Sigmoid colon (tissue), 7 donors: ENCODE data around the gene SPRED3. TPM values are rescaled to one million over a fixed set of nuclear protein-coding genes. Genes with fewer than 3 reads are reported as not detected.

Experiments
- DNase-seq: peaks from one replicate; pipeline ENCODE4 v3.0.0-alpha.2; 2019
- H3K27ac ChIP-seq, 4 donors: fragments of 200-600 bp; sonication (generic); one replicate each; pipeline ENCODE4 v1.5.1; 2016 to 2019; ENCODE audit warnings: mild to moderate bottlenecking in 1 of 4
- H3K27me3 ChIP-seq, 3 donors: fragments of 200-600 bp; sonication (generic); one replicate each; pipeline ENCODE4 v1.5.1; 2019; ENCODE audit warnings: mild to moderate bottlenecking in 1 of 3
- H3K36me3 ChIP-seq, 4 donors: fragments of 200-600 bp; sonication (generic); one replicate each; pipeline ENCODE4 v1.5.1; 2016 to 2019
- H3K4me1 ChIP-seq, 4 donors: fragments of 200-600 bp; sonication (generic); one replicate each; pipeline ENCODE4 v1.5.1; 2017 to 2019
- H3K4me3 ChIP-seq, 4 donors: fragments of 200-600 bp; sonication (generic); one replicate each; pipeline ENCODE4 v1.5.1; 2017 to 2019; ENCODE audit warnings: mild to moderate bottlenecking in 2 of 4, moderate library complexity in 1 of 4
- H3K9me3 ChIP-seq, 4 donors: fragments of 200-600 bp in 3 of 4; sonication (generic) in 3 of 4; one replicate each; pipeline versions ENCODE4 v1.5.1 to v1.6.1; 2013 to 2019
- CTCF ChIP-seq, 4 experiments: fragments of 450-650 bp in 3 of 4; fragments of 200-600 bp in 1 of 4; IDR thresholded peaks; one replicate each; pipeline ENCODE4 v1.5.1; 2016 to 2019; ENCODE audit warnings: antibody characterized with exemption in 4 of 4, mild to moderate bottlenecking in 3 of 4, moderate library complexity in 2 of 4
- EP300 ChIP-seq, 4 donors: sonication (generic); formaldehyde crosslinking; IDR thresholded peaks; one replicate each; pipeline ENCODE4 v1.6.1; 2017; ENCODE audit warnings: antibody characterized with exemption in 4 of 4
- POLR2A ChIP-seq, 2 donors: fragments of 450-650 bp; IDR thresholded peaks; one replicate each; pipeline ENCODE4 v1.6.1; 2016; ENCODE audit warnings: antibody characterized with exemption in 2 of 2, mild to moderate bottlenecking in 2 of 2, moderate library complexity in 2 of 2
- POLR2AphosphoS5 ChIP-seq, 4 donors: sonication (generic); formaldehyde crosslinking; IDR thresholded peaks; one replicate each; pipeline ENCODE4 v1.6.1; 2017; ENCODE audit warnings: antibody characterized with exemption in 4 of 4
- WGBS, 2 donors: extraction: QIAGEN DNeasy Blood & Tissue Kit; methylation state at CpG; one replicate each; pipeline ENCODE4 v1.1.7; 2013; 5-methylcytosine and 5-hydroxymethylcytosine counted together
- intact Hi-C: fragments of 100-400 bp; cut with DNase I; formaldehyde crosslinking; loops from one replicate; pipeline ENCODE4 v1.15.1; 2023
- polyA plus RNA-seq, 3 donors: library from polyadenylated mRNA; stranded (reverse); fragments of 200-250 nt; gene quantifications; one replicate each; pipeline ENCODE4 v1.2.3, GENCODE V29; 2013
- total RNA-seq, 4 donors: library from RNA; depleted of rRNA; stranded (reverse); fragments of >200 nt; gene quantifications; one replicate each; pipeline ENCODE4 v1.1.0, GENCODE V29; 2016
- donor health status: healthy with polysubstance abuse.
- donor health status: Bipolar disorder and iron deficiency.
- donor health status: healthy.

SPRED3 gene
- total and polyA plus RNA-seq, 7 donors: under 0.01 to 1.5 (median 0.36) TPM; not detected in 2

DNA sequence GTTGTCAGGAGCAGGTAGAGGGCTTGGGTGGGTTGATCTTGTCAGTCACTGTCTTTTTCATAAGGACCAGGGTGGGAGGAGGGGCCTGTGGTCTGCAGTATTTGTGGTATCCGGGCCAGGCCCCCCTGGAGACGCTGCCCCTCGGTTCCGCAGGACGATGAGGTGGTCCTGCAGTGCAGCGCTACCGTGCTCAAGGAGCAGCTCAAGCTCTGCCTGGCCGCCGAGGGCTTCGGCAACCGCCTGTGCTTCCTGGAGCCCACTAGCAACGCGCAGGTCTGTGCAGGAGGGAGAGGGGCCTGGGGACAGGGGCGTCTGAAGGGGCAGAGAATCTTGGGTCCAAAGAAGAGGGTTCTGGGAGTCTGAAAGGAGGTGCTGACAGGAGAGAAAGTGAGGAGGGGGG, 52.1 kb downstream of the SPRED3 start:
- intact Hi-C loops: no loop called here
- Histone ChIP-seq H3K27me3 (peaks cover 0 to 35% (median 24%) of the 10 kb centered on the region in 3 donors), H3K4me3 (no peak overlapping the region), H3K9me3 (no peaks in the 10 kb centered on the region), H3K36me3 (no peaks in the 10 kb centered on the region), H3K27ac (no peak overlapping the region), H3K4me1 (no peaks in the 10 kb centered on the region)
- WGBS, 2 donors: 81 to 84% methylated on average over 14 of the region's 14 CpGs
- no peak for DNase-seq
- TF ChIP-seq POLR2A (IDR thresholded peaks at IDR 0.05) (no peak), EP300 (IDR thresholded peaks at IDR 0.05) (no peak), POLR2AphosphoS5 (IDR thresholded peaks at IDR 0.05) (no peak), CTCF (IDR thresholded peaks at IDR 0.05) (no peak)

DNA sequence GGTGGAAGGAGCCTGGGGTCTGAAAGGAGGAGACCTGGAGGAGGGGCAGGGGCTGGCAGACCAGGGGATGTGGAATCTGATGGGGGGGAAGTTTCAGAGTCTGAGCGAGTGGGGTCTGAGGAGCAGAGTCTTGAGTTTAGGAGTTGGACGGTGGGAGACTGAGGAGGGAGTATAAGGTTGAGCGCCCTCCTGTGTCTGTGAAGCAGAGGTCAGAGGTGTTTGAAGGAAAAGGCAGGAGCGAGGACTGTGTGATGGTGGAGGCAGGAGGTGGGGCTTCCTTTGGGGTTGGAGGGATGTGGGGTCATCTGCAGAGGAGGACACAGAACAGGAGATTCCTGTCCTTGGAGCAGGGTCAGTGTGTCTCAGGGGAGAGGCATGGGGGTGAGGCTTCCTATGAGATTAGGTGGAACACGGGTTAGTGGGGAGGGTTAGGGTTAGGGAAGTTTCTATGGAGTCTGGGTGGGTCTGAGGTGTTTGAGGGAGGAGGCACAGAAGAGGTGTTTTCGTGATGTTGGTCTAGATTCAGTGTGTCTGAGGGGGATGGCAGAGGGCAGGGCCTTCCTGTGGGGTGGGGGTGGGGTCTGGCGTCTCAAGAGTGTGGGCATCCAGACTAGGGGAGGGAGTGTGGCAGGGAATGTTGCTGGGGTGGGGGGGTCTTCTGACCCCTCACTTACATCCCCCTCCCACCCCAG, 53.3 kb downstream of the SPRED3 start:
- Histone ChIP-seq H3K4me1 (no peaks in the 10 kb centered on the region), H3K9me3 (no peaks in the 10 kb centered on the region), H3K4me3 (no peak overlapping the region), H3K36me3 (no peaks in the 10 kb centered on the region), H3K27me3 (peaks cover 0 to 26% (median 16%) of the 10 kb centered on the region in 3 donors), H3K27ac (no peak overlapping the region)
- no peak for TF ChIP-seq POLR2A (IDR thresholded peaks at IDR 0.05)
- TF ChIP-seq CTCF (IDR thresholded peaks at IDR 0.05): no peak
- TF ChIP-seq EP300 (IDR thresholded peaks at IDR 0.05): no peak
- no peak for TF ChIP-seq POLR2AphosphoS5 (IDR thresholded peaks at IDR 0.05)
- DNase-seq: no peak
- 31 to 46% methylated on average over 7 of the region's 7 CpGs for WGBS, 2 donors
- intact Hi-C loops: no loop called here

GRCh38 chr19:38442736-38443135, 54.2 kb downstream of the SPRED3 start:
- intact Hi-C loops: no loop called here

DNA sequence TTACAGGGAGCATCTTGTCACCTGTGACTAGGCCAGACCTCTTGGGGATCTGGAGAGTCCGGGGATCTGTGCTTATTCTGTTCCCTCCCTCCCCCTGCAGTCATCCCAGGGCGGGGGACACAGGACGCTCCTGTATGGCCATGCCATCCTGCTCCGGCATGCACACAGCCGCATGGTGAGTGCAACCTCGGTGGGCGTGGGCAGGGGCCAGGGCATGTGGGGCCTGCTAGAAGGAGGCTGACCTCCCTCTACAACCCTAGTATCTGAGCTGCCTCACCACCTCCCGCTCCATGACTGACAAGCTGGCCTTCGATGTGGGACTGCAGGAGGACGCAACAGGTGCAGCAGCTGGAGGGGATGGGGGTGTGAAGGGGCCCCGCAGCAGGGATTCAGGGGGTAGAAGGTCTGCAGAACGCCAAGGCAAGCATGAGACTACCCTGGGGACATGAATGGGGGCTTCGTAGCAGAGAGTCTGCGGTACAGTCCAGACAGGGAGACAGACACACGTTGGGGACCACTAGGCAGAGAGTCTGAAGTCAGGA, 55.0 kb downstream of the SPRED3 start:
- Histone ChIP-seq H3K9me3 (no peaks in the 10 kb centered on the region), H3K4me1 (no peaks in the 10 kb centered on the region), H3K27ac (no peak overlapping the region), H3K36me3 (no peaks in the 10 kb centered on the region), H3K4me3 (no peak overlapping the region), H3K27me3 (peaks cover 0 to 21% (median 16%) of the 10 kb centered on the region in 3 donors)
- no peak for DNase-seq
- TF ChIP-seq POLR2AphosphoS5 (IDR thresholded peaks at IDR 0.05) (no peak), EP300 (IDR thresholded peaks at IDR 0.05) (no peak), POLR2A (IDR thresholded peaks at IDR 0.05) (no peak), CTCF (IDR thresholded peaks at IDR 0.05) (no peak)
- intact Hi-C loops: no loop called here
- 81 to 87% methylated on average over 15 of the region's 15 CpGs for WGBS, 2 donors

More at GRCh38 chr19:38442736-38443135, 54.2 kb downstream of the SPRED3 start:
- no peaks in the 10 kb centered on the region for H3K36me3 ChIP-seq
- no peak for TF ChIP-seq POLR2AphosphoS5 (IDR thresholded peaks at IDR 0.05)
- TF ChIP-seq POLR2A (IDR thresholded peaks at IDR 0.05): no peak
- TF ChIP-seq EP300 (IDR thresholded peaks at IDR 0.05): no peak
- no peak for TF ChIP-seq CTCF (IDR thresholded peaks at IDR 0.05)
- H3K27me3 ChIP-seq: peaks cover 0 to 21% (median 16%) of the 10 kb centered on the region in 3 donors
- H3K4me1 ChIP-seq: no peaks in the 10 kb centered on the region
- WGBS, 2 donors: 82 to 87% methylated on average over 9 of the region's 9 CpGs
- H3K4me3 ChIP-seq: no peak overlapping the region
- H3K27ac ChIP-seq: no peak overlapping the region
- no peak for DNase-seq
- no peaks in the 10 kb centered on the region for H3K9me3 ChIP-seq
